ENCODE results near the gene PRB2.

DNA sequence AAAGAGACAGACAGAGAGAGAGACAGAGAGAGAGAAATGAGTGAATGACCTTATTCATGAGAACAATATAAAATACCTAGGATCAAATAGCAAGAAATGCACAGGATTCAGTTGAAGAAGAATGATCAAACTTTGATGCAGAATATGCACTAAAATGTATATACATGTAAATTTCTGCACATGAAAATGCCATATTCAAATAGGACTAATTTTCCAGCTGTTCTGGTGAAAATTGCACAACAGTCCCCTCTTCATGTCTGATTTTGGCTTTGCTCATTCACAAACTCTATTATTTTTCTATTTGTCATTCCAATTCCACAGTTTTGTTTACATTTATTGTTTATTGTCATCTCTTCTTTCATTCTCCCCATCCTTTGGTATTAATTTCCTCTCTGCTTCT is 34.2 kb downstream of the PRB2 start:
- TF ChIP-seq CTCF (IDR thresholded peaks at IDR 0.05) (no peak), MAZ (IDR thresholded peaks at IDR 0.05; ENCODE audit: borderline replicate concordance, low read depth, low read length) (no peak), PHF8 (IDR thresholded peaks at IDR 0.05; ENCODE audit: borderline replicate concordance, low read depth) (no peak), FOSL2 (IDR thresholded peaks at IDR 0.05) (no peak), FOSL2 (CRISPR knock-in tag; IDR thresholded peaks at IDR 0.05) (no peak), MYC (IDR thresholded peaks at IDR 0.05; ENCODE audit: borderline replicate concordance, low read length) (no peak)
